Gastrocnemius medialis (tissue), 4 donors: ENCODE data around the gene SEMA4A. TPM values are rescaled to one million over a fixed set of nuclear protein-coding genes. Genes with fewer than 3 reads are reported as not detected.

Experiments used
- ATAC-seq, 2 donors: fragments of 150-250 bp; one replicate each; pipeline ENCODE4 v1.9.1; 2016
- DNase-seq, 2 donors: peaks; one replicate each; pipeline ENCODE4 v3.0.0-alpha.2; 2019
- H3K27ac ChIP-seq, 4 donors: fragments of 200-600 bp; sonication (generic); 1 replicate in 1 of 4; 2 replicates in 3 of 4; pipeline ENCODE4 v1.5.1; 2016 to 2018; ENCODE audit warnings: mild to moderate bottlenecking in 2 of 4, moderate library complexity in 1 of 4
- H3K27me3 ChIP-seq, 3 donors: fragments of 200-600 bp; sonication (generic) in 2 of 3; 1 replicate in 1 of 3; 2 replicates in 2 of 3; pipeline versions ENCODE4 v1.5.1 to v1.6.0; 2016 to 2019; ENCODE audit warnings: mild to moderate bottlenecking in 1 of 3, moderate library complexity in 1 of 3
- H3K36me3 ChIP-seq, 2 donors: fragments of 200-600 bp; sonication (generic) in 1 of 2; one replicate each; pipeline ENCODE4 v1.5.1; 2017 to 2018
- H3K4me1 ChIP-seq, 2 donors: fragments of 200-600 bp; sonication (generic) in 1 of 2; one replicate each; pipeline ENCODE4 v1.5.1; 2016 to 2017; ENCODE audit warnings: mild to moderate bottlenecking in 2 of 2
- H3K4me3 ChIP-seq, 4 donors: fragments of 200-600 bp; sonication (generic) in 3 of 4; 1 replicate in 1 of 4; 2 replicates in 3 of 4; pipeline ENCODE4 v1.5.1; 2016 to 2019; ENCODE audit warnings: mild to moderate bottlenecking in 2 of 4
- H3K9me3 ChIP-seq, 3 donors: fragments of 200-600 bp; sonication (generic) in 2 of 3; 1 replicate in 1 of 3; 2 replicates in 2 of 3; pipeline ENCODE4 v1.5.1; 2016 to 2019
- POLR2A ChIP-seq, 2 donors: fragments of 450-650 bp; IDR thresholded peaks; one replicate each; pipeline ENCODE4 v1.6.1; 2017; ENCODE audit warnings: antibody characterized with exemption in 2 of 2, mild to moderate bottlenecking in 2 of 2, moderate library complexity in 2 of 2
- in situ Hi-C, 4 donors: fragments of 200-750 bp; cut with MboI; loops; one replicate each; pipeline versions ENCODE4 v1.15.0 to v1.8.0; 2017; ENCODE audit warnings: low sequenced_read_pairs in 4 of 4
- intact Hi-C: fragments of 100-400 bp; cut with DNase I; formaldehyde crosslinking; loops from one replicate; pipeline ENCODE4 v1.15.1; 2023; ENCODE audit warnings: low total_unique reads
- total RNA-seq, 4 donors: library from RNA; depleted of rRNA; stranded (reverse); fragments of >200 nt; gene quantifications; one replicate each; pipeline versions ENCODE4 v1.1.0 to v1.2.3, GENCODE V29; 2016
- TF ChIP-seq, protein P1 (sequence below), 5 experiments: fragments of 450-650 bp in 3 of 5; fragments of 200-600 bp in 2 of 5; sonication (generic) in 2 of 5; IDR thresholded peaks in 4 of 5; conservative IDR thresholded peaks in 1 of 5; 1 replicate in 4 of 5; 2 replicates in 1 of 5; pipeline ENCODE4 v1.5.1; 2016 to 2019; ENCODE audit warnings: antibody characterized with exemption in 5 of 5, mild to moderate bottlenecking in 3 of 5, moderate library complexity in 3 of 5

SEMA4A gene
- total RNA-seq, 4 donors from 2014 or later = 0.29 to 2.4 (median 1.2) TPM

DNA sequence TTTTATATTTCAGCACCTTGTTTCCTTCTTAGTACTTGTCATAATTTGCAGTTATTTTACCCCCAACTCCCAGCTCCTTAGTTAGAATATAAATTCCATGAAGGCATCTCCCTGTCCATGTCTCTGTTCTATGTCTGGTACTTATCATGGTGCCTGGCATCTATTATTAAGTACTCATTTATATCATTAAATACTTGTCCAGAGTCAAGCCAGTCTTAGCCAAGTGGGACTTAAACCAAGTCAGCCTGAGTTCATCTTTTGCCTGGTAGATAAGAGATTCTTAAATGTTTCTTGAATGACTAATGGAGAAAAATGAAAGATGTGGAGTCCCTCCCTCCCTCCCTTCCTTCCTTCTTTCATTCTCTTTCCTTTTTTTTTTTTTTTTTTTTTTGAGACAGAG, 49.9 kb downstream of the SEMA4A start:
- H3K4me1 ChIP-seq = peaks cover 0 to under 1% of the 10 kb centered on the region in 2 donors
- H3K27me3 ChIP-seq = no peaks in the 10 kb centered on the region
- no peak for TF ChIP-seq POLR2A (IDR thresholded peaks at IDR 0.05)
- TF ChIP-seq, protein P1, sequence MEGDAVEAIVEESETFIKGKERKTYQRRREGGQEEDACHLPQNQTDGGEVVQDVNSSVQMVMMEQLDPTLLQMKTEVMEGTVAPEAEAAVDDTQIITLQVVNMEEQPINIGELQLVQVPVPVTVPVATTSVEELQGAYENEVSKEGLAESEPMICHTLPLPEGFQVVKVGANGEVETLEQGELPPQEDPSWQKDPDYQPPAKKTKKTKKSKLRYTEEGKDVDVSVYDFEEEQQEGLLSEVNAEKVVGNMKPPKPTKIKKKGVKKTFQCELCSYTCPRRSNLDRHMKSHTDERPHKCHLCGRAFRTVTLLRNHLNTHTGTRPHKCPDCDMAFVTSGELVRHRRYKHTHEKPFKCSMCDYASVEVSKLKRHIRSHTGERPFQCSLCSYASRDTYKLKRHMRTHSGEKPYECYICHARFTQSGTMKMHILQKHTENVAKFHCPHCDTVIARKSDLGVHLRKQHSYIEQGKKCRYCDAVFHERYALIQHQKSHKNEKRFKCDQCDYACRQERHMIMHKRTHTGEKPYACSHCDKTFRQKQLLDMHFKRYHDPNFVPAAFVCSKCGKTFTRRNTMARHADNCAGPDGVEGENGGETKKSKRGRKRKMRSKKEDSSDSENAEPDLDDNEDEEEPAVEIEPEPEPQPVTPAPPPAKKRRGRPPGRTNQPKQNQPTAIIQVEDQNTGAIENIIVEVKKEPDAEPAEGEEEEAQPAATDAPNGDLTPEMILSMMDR (IDR thresholded peaks at IDR 0.05 in 4 of 5, conservative IDR thresholded peaks at IDR 0.05 in 1 of 5) = no peak
- no peak overlapping the region for H3K4me3 ChIP-seq
- ATAC-seq (no peak), DNase-seq (no peak)
- no peaks in the 10 kb centered on the region for H3K9me3 ChIP-seq
- in situ Hi-C loops = no loop called here
- H3K27ac ChIP-seq = no peak overlapping the region
- H3K36me3 ChIP-seq = peaks cover 0 to 24% of the 10 kb centered on the region in 2 donors
- intact Hi-C loops = no loop called here

DNA sequence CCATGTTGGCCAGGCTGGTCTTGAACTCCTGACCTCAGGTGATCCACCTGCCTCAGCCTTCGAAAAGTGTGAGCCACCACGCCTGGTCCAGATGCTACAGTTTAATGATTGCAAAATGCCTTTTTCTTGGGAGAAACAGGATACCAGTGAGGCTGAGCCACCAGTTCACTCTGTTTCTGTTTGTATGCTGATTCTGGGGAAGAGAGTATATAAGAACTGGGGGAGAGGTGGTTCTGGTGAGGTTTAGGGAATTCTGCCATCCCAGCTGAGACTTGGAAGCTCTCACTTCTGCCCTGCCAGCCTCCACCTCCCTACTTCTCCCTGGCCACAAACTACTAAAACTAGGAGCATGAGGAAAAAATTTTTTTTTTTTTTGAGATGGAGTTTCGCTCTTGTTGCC, 51.3 kb downstream of the SEMA4A start:
- Histone ChIP-seq H3K9me3 (no peaks in the 10 kb centered on the region), H3K4me3 (no peak overlapping the region), H3K27me3 (no peaks in the 10 kb centered on the region), H3K36me3 (peaks cover 0 to 27% of the 10 kb centered on the region in 2 donors), H3K4me1 (no peaks in the 10 kb centered on the region), H3K27ac (no peak overlapping the region)
- in situ Hi-C loops = no loop called here
- TF ChIP-seq POLR2A (IDR thresholded peaks at IDR 0.05) = no peak
- TF ChIP-seq, protein P1 (IDR thresholded peaks at IDR 0.05 in 4 of 5, conservative IDR thresholded peaks at IDR 0.05 in 1 of 5) = no peak
- DNase-seq (no peak), ATAC-seq (no peak)
- intact Hi-C loops = no loop called here

DNA sequence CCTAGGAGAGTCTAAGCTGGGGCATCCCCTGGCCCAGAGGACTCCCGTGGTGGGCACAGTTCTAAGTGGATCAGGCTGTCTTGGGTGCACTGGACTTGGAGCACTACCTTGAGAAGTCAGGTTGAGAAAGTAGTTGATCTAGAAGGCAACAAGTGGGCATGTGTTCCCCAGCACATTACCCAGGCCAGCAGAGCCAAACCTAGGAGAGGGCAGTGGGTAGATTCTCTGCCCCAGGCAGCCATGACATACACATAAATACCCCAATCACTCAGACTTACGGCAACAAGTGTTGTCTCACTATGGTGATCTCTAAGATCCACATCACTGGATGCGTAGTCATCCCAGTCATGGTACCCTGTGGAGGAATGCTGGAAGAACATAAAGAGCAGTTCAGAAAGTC, 57.9 kb downstream of the SEMA4A start:
- peaks cover 0 to 12% of the 10 kb centered on the region in 2 donors for H3K36me3 ChIP-seq
- in situ Hi-C loops (no loop called here), intact Hi-C loops (loop anchor here (5.0 kb wide), 2 partner anchors 64 to 114 kb away; no protein-coding TSS in a partner anchor)
- H3K9me3 ChIP-seq = no peaks in the 10 kb centered on the region
- DNase-seq = no peak
- TF ChIP-seq POLR2A (IDR thresholded peaks at IDR 0.05) = no peak
- TF ChIP-seq, protein P1 (IDR thresholded peaks at IDR 0.05 in 4 of 5, conservative IDR thresholded peaks at IDR 0.05 in 1 of 5) = no peak
- peaks cover 12 to 25% of the 10 kb centered on the region in 2 donors for H3K4me1 ChIP-seq
- H3K27me3 ChIP-seq = no peaks in the 10 kb centered on the region
- H3K27ac ChIP-seq = no peak overlapping the region
- no peak overlapping the region for H3K4me3 ChIP-seq
- ATAC-seq = no peak

DNA sequence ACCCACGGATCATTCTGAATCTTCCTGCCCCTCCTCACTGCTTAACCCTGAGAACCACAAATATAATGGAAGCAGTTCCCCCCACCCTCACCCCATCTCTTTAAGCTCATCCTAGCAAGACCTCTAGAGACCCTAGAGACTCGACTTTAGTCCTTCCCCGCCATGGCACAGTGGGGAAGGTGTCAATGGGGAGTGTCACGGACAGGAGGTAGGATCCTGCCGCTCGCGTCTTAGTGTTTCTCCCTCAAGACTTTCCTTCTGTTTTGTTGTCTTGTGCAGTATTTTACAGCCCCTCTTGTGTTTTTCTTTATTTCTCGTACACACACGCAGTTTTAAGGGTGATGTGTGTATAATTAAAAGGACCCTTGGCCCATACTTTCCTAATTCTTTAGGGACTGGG, 58.7 kb downstream of the SEMA4A start:
- peaks cover 12 to 25% of the 10 kb centered on the region in 2 donors for H3K4me1 ChIP-seq
- H3K27ac ChIP-seq = peak overlapping the region; percentile 91 to 99 (median 95)
- H3K4me3 ChIP-seq = peak overlapping the region; percentile 70 to 92 (median 74)
- in situ Hi-C loops = no loop called here
- no peak for TF ChIP-seq POLR2A (IDR thresholded peaks at IDR 0.05)
- TF ChIP-seq, protein P1 (IDR thresholded peaks at IDR 0.05 in 4 of 5, conservative IDR thresholded peaks at IDR 0.05 in 1 of 5) = no peak
- DNase-seq (no peak), ATAC-seq (no peak)
- peaks cover 0 to 12% of the 10 kb centered on the region in 2 donors for H3K36me3 ChIP-seq
- intact Hi-C loops = loop anchor here (2.0 to 5.0 kb wide), 5 partner anchors 17 to 115 kb away; partner anchors contain the start of genes SLC25A44 and SMG5
- no peaks in the 10 kb centered on the region for H3K9me3 ChIP-seq
- H3K27me3 ChIP-seq = no peaks in the 10 kb centered on the region
